ENCODE data around the gene MORC2.

GRCh38 chr22:30932661-30933060 lies 35.9 kb downstream of the MORC2 start:
- TF ChIP-seq, protein P1, sequence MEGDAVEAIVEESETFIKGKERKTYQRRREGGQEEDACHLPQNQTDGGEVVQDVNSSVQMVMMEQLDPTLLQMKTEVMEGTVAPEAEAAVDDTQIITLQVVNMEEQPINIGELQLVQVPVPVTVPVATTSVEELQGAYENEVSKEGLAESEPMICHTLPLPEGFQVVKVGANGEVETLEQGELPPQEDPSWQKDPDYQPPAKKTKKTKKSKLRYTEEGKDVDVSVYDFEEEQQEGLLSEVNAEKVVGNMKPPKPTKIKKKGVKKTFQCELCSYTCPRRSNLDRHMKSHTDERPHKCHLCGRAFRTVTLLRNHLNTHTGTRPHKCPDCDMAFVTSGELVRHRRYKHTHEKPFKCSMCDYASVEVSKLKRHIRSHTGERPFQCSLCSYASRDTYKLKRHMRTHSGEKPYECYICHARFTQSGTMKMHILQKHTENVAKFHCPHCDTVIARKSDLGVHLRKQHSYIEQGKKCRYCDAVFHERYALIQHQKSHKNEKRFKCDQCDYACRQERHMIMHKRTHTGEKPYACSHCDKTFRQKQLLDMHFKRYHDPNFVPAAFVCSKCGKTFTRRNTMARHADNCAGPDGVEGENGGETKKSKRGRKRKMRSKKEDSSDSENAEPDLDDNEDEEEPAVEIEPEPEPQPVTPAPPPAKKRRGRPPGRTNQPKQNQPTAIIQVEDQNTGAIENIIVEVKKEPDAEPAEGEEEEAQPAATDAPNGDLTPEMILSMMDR (conservative IDR thresholded peaks at IDR 0.05; ENCODE audit: low read length), result no peak
- no peak for TF ChIP-seq EZH2phosphoT487 (IDR thresholded peaks at IDR 0.05; ENCODE audit: borderline replicate concordance, low read depth, low read length)
